Right lobe of liver (tissue), 6 donors: Measurements from ENCODE around the gene ABCA3. TPM values are rescaled to one million over a fixed set of nuclear protein-coding genes. Genes with fewer than 3 reads are reported as not detected.

ENCODE experiments used
- ATAC-seq, 4 donors: fragments of 200-7000 bp; cut with Tn5 transposase; one replicate each; pipeline ENCODE4 v1.9.1; 2020; ENCODE audit warnings: mild to moderate bottlenecking in 4 of 4, moderate library complexity in 4 of 4
- DNase-seq, 3 donors: peaks; one replicate each; pipeline ENCODE4 v3.0.0-alpha.2; 2020
- H3K27ac ChIP-seq, 3 donors: fragments of 200-600 bp; one replicate each; pipeline ENCODE4 v1.8.0; 2022
- H3K27me3 ChIP-seq, 2 donors: fragments of 200-600 bp; one replicate each; pipeline ENCODE4 v1.8.0; 2022
- H3K36me3 ChIP-seq, 4 donors: fragments of 200-600 bp; sonication (generic) in 1 of 4; one replicate each; pipeline versions ENCODE4 v1.5.1 to v1.8.0; 2017 to 2022; ENCODE audit warnings: control low read depth in 1 of 4
- H3K4me1 ChIP-seq, 4 donors: fragments of 200-600 bp; sonication (generic) in 1 of 4; one replicate each; pipeline versions ENCODE4 v1.5.1 to v1.8.0; 2017 to 2022; ENCODE audit warnings: control low read depth in 1 of 4
- H3K4me3 ChIP-seq, 3 donors: fragments of 200-600 bp; one replicate each; pipeline ENCODE4 v1.8.0; 2022
- H3K9me3 ChIP-seq, 4 donors: fragments of 200-600 bp; sonication (generic) in 1 of 4; one replicate each; pipeline versions ENCODE4 v1.5.1 to v1.8.0; 2017 to 2022; ENCODE audit warnings: control low read depth in 1 of 4
- POLR2A ChIP-seq: fragments of 450-650 bp; IDR thresholded peaks from one replicate; pipeline ENCODE4 v1.6.1; 2017; ENCODE audit warnings: antibody characterized with exemption, mild to moderate bottlenecking
- WGBS: methylation state at CpG from one replicate; pipeline ENCODE4 v1.1.6; 2018; ENCODE audit warnings: low coverage, low lambda C conversion rate; ENCODE audit not compliant: insufficient coverage; ENCODE audit errors: missing lambda C conversion rate; 5-methylcytosine and 5-hydroxymethylcytosine counted together
- intact Hi-C, 2 donors: fragments of 100-400 bp; cut with DNase I; formaldehyde crosslinking; loops; one replicate each; pipeline versions ENCODE4 v1.11.2 to v1.14.1; 2022
- total RNA-seq, 6 experiments: library from RNA; depleted of rRNA in 2 of 6; stranded (reverse); fragments of >200 nt in 2 of 6; fragmentation: NEBNext Ultra II Directional in 3 of 6; extraction: Animal tissue kit (Norgen Biotek cat#: 25700) in 3 of 6; gene quantifications; one replicate each; pipeline versions ENCODE4 v1.1.0 to v1.2.4, GENCODE V29; 2016 to 2023
- TF ChIP-seq, protein P1 (sequence below), 4 donors: fragments of 200-600 bp in 3 of 4; fragments of 450-650 bp in 1 of 4; IDR thresholded peaks; one replicate each; pipeline versions ENCODE4 v1.5.1 to v1.8.0; 2016 to 2022; ENCODE audit warnings: antibody characterized with exemption in 4 of 4, mild to moderate bottlenecking in 2 of 4
- donor health status: DM: no; HTN: yes; CAD: no.
- donor health status: DM: no; HTN: no; CAD: no.
- donor health status: DM: no; HTN: no; CAD: no.
- donor health status: DM: no; HTN: yes; CAD: no.
- donor health status: DM: no; HTN: yes; CAD: no.

ABCA3 gene
- total RNA-seq, 6 experiments from 2014 or later = 1.2 to 2.9 (median 2.1) TPM

DNA sequence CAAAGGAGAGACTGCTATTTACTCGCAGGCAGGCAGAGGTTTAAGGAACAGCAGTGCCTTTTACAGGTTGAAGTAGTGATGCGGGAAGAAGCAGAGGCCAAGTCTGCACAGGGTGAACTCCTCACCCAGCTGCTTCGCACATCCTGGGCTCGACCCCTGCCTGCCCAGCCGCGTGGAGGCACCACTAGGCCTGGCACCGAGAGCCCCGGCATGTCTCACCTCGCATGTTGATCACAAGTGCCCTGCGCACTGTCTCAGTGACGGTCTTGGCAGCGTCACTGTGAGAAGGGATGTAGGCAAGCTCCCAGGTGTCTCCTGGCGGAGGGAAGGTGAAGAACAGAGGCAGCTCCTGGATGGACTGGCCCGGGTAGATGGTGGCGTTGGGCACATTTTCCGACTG, 14.7 kb downstream of the ABCA3 start:
- no peaks in the 10 kb centered on the region for H3K4me1 ChIP-seq
- no peak for DNase-seq
- 82% methylated on average over 4 of the region's 16 CpGs for WGBS
- H3K27ac ChIP-seq = no peak overlapping the region
- no peak overlapping the region for H3K4me3 ChIP-seq
- intact Hi-C loops = no loop called here
- no peak for ATAC-seq
- H3K27me3 ChIP-seq = no peaks in the 10 kb centered on the region
- no peaks in the 10 kb centered on the region for H3K36me3 ChIP-seq
- TF ChIP-seq POLR2A = no peak
- TF ChIP-seq, protein P1, sequence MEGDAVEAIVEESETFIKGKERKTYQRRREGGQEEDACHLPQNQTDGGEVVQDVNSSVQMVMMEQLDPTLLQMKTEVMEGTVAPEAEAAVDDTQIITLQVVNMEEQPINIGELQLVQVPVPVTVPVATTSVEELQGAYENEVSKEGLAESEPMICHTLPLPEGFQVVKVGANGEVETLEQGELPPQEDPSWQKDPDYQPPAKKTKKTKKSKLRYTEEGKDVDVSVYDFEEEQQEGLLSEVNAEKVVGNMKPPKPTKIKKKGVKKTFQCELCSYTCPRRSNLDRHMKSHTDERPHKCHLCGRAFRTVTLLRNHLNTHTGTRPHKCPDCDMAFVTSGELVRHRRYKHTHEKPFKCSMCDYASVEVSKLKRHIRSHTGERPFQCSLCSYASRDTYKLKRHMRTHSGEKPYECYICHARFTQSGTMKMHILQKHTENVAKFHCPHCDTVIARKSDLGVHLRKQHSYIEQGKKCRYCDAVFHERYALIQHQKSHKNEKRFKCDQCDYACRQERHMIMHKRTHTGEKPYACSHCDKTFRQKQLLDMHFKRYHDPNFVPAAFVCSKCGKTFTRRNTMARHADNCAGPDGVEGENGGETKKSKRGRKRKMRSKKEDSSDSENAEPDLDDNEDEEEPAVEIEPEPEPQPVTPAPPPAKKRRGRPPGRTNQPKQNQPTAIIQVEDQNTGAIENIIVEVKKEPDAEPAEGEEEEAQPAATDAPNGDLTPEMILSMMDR (IDR thresholded peaks at IDR 0.05) = no peak
- no peaks in the 10 kb centered on the region for H3K9me3 ChIP-seq

- Histone ChIP-seq H3K4me1 (no peaks in the 10 kb centered on the region), H3K36me3 (no peaks in the 10 kb centered on the region), H3K4me3 (no peak overlapping the region), H3K9me3 (no peaks in the 10 kb centered on the region), H3K27me3 (no peaks in the 10 kb centered on the region), H3K27ac (no peak overlapping the region)
- no peak for ATAC-seq
- TF ChIP-seq, protein P1 (IDR thresholded peaks at IDR 0.05) = no peak
- no peak for TF ChIP-seq POLR2A
- WGBS = 34% methylated on average over 3 of the region's 7 CpGs
- intact Hi-C loops = no loop called here
- DNase-seq = no peak
These were observed 15.3 kb downstream of the ABCA3 start for GRCh38 chr16:2325181-2325580.

GRCh38 chr16:2324296-2324859, 16.1 kb downstream of the ABCA3 start:
- Histone ChIP-seq H3K27me3 (no peaks in the 10 kb centered on the region), H3K9me3 (no peaks in the 10 kb centered on the region), H3K4me3 (no peak overlapping the region), H3K4me1 (no peaks in the 10 kb centered on the region), H3K36me3 (no peaks in the 10 kb centered on the region), H3K27ac (no peak overlapping the region)
- intact Hi-C loops = no loop called here
- TF ChIP-seq, protein P1 (IDR thresholded peaks at IDR 0.05) = no peak
- no peak for TF ChIP-seq POLR2A
- 60% methylated on average over 6 of the region's 26 CpGs for WGBS
- ATAC-seq = no peak
- no peak for DNase-seq

- no peak for ATAC-seq
- no peaks in the 10 kb centered on the region for H3K27me3 ChIP-seq
- no peak for DNase-seq
- H3K4me1 ChIP-seq = no peaks in the 10 kb centered on the region
- no peak overlapping the region for H3K27ac ChIP-seq
- no peak overlapping the region for H3K4me3 ChIP-seq
- TF ChIP-seq POLR2A = no peak
- TF ChIP-seq, protein P1 (IDR thresholded peaks at IDR 0.05) = no peak
- intact Hi-C loops = no loop called here
- WGBS = 50% methylated on average over 2 of the region's 8 CpGs
- no peaks in the 10 kb centered on the region for H3K36me3 ChIP-seq
- H3K9me3 ChIP-seq = no peaks in the 10 kb centered on the region
These were observed 16.8 kb downstream of the ABCA3 start for GRCh38 chr16:2323701-2324100.

- no peaks in the 10 kb centered on the region for H3K27me3 ChIP-seq
- no peaks in the 10 kb centered on the region for H3K36me3 ChIP-seq
- no CpG with 5 or more reads among the region's 23 CpGs for WGBS
- no peaks in the 10 kb centered on the region for H3K4me1 ChIP-seq
- TF ChIP-seq, protein P1 (IDR thresholded peaks at IDR 0.05) = no peak
- TF ChIP-seq POLR2A = no peak
- H3K9me3 ChIP-seq = no peaks in the 10 kb centered on the region
- ATAC-seq (no peak), DNase-seq (no peak)
- no peak overlapping the region for H3K27ac ChIP-seq
- intact Hi-C loops = no loop called here
- no peak overlapping the region for H3K4me3 ChIP-seq
These were observed 20.9 kb downstream of the ABCA3 start for GRCh38 chr16:2319606-2320005.
